ENCODE data around the gene CES5A. TPM values are rescaled to one million over a fixed set of nuclear protein-coding genes. Genes with fewer than 3 reads are reported as not detected.

Gene CES5A
- total RNA-seq, 1 donor, result not detected

DNA sequence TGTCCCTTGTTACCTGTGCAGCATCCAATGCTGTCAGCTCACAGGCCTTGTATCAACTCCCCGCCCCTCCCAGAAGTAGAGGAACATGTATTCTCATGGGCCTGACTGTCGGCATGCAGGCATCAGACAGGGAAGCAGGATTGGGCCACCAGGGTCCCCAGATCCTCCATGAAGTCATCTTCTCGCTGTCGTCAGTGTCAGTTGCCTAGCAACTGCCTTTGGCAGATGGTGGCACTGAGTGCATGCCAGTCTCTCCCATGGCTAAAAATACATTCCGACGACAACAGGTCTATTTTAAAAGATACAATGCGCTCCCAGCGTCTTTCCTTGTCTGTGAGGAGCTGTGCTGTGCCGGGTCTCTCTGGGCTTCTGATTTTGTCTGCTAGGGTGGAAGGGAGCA lies 36.8 kb upstream of the CES5A start:
- H3K4me3 ChIP-seq (ENCODE audit: low read depth, low read length), result no peak overlapping the region
- TF ChIP-seq, protein P1, sequence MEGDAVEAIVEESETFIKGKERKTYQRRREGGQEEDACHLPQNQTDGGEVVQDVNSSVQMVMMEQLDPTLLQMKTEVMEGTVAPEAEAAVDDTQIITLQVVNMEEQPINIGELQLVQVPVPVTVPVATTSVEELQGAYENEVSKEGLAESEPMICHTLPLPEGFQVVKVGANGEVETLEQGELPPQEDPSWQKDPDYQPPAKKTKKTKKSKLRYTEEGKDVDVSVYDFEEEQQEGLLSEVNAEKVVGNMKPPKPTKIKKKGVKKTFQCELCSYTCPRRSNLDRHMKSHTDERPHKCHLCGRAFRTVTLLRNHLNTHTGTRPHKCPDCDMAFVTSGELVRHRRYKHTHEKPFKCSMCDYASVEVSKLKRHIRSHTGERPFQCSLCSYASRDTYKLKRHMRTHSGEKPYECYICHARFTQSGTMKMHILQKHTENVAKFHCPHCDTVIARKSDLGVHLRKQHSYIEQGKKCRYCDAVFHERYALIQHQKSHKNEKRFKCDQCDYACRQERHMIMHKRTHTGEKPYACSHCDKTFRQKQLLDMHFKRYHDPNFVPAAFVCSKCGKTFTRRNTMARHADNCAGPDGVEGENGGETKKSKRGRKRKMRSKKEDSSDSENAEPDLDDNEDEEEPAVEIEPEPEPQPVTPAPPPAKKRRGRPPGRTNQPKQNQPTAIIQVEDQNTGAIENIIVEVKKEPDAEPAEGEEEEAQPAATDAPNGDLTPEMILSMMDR (IDR thresholded peaks at IDR 0.05; ENCODE audit: insufficient read depth, low read depth, low read length), result no peak
- no peak for DNase-seq (ENCODE audit: low read depth)

DNA sequence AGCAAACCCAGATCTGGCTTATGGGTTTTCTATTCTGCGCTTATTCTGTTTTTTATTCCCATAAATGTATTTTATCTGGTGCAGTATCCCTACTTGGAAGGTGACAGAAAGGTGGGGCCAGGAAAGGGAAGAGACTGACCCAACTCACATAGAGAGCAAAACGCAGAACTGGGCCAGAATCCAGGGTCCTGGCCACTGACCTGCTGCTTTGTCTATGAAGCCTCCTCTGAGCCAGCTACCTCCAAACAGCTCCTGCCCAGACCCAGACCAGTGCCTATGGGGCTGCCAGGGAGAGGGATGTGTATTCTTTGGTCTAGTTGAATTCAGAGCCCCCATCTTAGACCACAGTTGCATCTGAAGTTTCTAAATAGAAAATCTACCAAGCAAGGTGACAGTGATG lies 36.4 kb upstream of the CES5A start:
- no peak for DNase-seq (ENCODE audit: low read depth)
- no peak overlapping the region for H3K4me3 ChIP-seq (ENCODE audit: low read depth, low read length)
- TF ChIP-seq, protein P1 (IDR thresholded peaks at IDR 0.05; ENCODE audit: insufficient read depth, low read depth, low read length), result no peak

DNA sequence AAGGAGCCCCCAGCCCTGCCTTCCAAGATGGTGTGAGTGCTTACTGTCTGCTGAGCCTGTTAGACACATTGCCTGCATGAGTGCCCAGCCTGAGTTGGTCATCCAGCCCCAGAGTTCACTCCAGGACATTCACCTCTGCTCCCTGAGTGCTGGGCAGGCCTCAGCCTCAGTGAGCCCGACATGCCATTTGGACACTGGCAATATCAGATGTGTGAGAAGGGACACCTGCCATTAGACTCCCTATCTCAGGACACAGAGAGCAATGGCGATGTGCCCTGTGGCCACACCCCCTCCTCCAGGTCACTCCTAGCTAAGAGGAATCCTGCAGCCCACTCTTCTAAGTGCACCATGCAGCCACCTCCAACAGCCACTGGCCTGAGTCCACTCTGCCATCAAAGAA lies 34.7 kb upstream of the CES5A start:
- H3K4me3 ChIP-seq (ENCODE audit: low read depth, low read length), result no peak overlapping the region
- DNase-seq (ENCODE audit: low read depth), result no peak
- TF ChIP-seq, protein P1 (IDR thresholded peaks at IDR 0.05; ENCODE audit: insufficient read depth, low read depth, low read length), result no peak

DNA sequence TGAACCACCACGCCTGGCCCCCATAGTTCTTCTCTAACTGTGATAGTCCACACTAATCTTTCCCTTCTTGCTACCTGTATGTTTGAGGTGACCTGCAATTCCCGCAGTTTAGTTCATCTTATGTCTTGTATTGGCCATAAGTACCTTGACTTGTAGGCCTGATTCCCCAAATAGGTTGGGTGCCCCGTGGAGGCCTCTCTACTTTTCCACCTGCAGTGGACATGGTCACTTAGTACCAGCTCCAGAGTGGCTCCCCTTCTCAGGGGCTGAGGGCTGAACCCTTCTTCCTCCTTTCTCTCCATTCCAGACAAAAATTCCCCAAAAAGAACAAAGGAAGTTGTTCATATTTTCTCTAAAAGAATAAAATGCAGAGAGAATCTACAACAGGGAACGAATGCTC lies 33.5 kb upstream of the CES5A start:
- TF ChIP-seq, protein P1 (IDR thresholded peaks at IDR 0.05; ENCODE audit: insufficient read depth, low read depth, low read length), result no peak
- no peak overlapping the region for H3K4me3 ChIP-seq (ENCODE audit: low read depth, low read length)
- DNase-seq (ENCODE audit: low read depth), result no peak

DNA sequence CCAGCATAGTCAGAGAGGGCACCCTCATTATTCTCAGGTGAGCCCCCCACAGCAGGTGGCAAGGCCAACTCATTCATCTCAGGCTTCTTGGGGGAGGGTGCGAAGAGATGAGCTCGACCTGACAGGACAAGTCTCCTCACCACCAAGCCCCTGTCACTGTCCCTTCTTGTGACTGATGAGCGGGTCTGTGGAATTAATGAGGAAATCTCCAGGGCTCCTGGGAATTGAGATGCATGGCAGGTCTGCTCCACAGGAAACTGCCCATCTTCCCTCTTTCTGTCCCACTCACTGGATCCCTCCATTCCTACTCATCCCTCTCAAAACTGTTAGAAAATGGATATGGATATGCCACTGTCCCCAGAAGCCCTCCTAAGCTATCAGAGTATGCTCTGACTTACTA lies 32.5 kb upstream of the CES5A start:
- no peak for DNase-seq (ENCODE audit: low read depth)
- H3K4me3 ChIP-seq (ENCODE audit: low read depth, low read length), result no peak overlapping the region
- TF ChIP-seq, protein P1 (IDR thresholded peaks at IDR 0.05; ENCODE audit: insufficient read depth, low read depth, low read length), result no peak

DNA sequence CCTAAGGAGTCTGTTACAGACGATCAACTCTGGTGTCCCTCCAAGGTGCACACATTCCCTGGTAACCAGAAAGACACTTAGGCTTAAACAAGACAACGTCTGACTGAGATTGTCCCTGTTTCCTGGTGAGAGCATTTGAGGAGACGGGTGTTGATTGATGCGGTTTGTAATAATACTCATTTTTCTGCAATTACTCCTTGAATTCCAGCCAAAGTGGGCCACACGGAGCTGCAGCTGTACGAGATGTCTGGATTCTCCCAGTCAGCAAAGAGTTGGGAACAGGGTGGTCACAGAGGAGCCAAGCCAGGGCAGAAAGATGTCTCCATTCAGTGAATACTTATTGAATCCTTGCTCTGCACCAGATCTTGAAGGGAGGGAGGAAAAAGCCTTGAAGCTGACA lies 30.9 kb upstream of the CES5A start:
- no peak for DNase-seq (ENCODE audit: low read depth)
- TF ChIP-seq, protein P1 (IDR thresholded peaks at IDR 0.05; ENCODE audit: insufficient read depth, low read depth, low read length), result no peak
- no peak overlapping the region for H3K4me3 ChIP-seq (ENCODE audit: low read depth, low read length)

DNA sequence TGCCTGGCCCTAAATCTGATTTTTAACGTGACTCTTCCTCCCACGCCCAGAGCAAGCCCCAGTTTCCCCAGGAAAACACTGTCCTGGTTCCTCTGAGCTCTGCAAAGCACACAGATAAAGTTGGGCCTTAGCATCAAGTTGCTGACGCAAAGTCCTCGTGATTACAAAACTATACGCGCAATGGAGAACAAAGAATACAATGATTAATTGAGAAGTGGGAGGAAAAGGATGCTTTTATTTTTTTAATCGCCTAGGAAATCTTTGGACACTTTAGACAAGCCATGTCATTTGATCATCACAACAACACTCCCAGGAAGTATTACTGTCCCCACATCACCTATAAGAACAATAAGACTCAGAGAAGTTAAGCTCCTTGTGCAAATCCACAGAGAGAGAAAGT lies 30.5 kb upstream of the CES5A start:
- no peak overlapping the region for H3K4me3 ChIP-seq (ENCODE audit: low read depth, low read length)
- DNase-seq (ENCODE audit: low read depth), result no peak
- TF ChIP-seq, protein P1 (IDR thresholded peaks at IDR 0.05; ENCODE audit: insufficient read depth, low read depth, low read length), result no peak
